A549 (cell line): ENCODE data around the gene SUN1.
"Not testable (repeated sequence)": the region's sequence is repeated elsewhere in the genome, so short reads cannot be mapped to it uniquely, and the experiment has no call there.

Experiments used
- CEBPB ChIP-seq, 2 experiments: fragments of >200 bp in 1 of 2; sonication (Bioruptor Twin) in 1 of 2; formaldehyde crosslinking in 1 of 2; IDR thresholded peaks; 2 replicates each; pipeline ENCODE4 v1.6.1; 2012 to 2016
- EP300 ChIP-seq, 2 experiments: fragments of >200 bp; sonication (Bioruptor Twin); formaldehyde crosslinking; IDR thresholded peaks; 2 replicates in 1 of 2; 3 replicates in 1 of 2; pipeline ENCODE4 v1.6.1; 2016 to 2017
- TF ChIP-seq, protein P1 (sequence below): fragments of >200 bp; sonication (Bioruptor Twin); formaldehyde crosslinking; IDR thresholded peaks from 3 replicates; pipeline ENCODE4 v1.5.1; 2016

DNA sequence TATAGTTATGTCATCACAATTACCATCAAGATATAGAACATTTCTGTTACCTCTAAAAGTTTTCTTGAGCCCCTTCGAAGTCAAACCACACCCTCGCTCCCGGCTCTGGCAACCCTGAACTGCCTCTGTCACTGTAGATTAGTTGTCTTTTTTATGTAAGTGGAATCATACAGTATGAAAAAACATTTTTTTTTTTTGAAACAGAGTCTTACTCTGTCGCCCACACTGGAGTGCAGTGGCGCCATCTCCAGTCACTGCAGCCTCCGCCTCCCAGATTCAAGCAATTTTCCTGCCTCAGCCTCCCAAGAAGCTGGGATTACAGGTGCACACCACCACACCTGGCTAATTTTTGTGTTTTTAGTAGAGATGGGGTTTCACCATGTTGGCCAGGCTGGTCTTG is 30.9 kb upstream of the SUN1 start:
- TF ChIP-seq, protein P1, sequence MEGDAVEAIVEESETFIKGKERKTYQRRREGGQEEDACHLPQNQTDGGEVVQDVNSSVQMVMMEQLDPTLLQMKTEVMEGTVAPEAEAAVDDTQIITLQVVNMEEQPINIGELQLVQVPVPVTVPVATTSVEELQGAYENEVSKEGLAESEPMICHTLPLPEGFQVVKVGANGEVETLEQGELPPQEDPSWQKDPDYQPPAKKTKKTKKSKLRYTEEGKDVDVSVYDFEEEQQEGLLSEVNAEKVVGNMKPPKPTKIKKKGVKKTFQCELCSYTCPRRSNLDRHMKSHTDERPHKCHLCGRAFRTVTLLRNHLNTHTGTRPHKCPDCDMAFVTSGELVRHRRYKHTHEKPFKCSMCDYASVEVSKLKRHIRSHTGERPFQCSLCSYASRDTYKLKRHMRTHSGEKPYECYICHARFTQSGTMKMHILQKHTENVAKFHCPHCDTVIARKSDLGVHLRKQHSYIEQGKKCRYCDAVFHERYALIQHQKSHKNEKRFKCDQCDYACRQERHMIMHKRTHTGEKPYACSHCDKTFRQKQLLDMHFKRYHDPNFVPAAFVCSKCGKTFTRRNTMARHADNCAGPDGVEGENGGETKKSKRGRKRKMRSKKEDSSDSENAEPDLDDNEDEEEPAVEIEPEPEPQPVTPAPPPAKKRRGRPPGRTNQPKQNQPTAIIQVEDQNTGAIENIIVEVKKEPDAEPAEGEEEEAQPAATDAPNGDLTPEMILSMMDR: not testable (repeated sequence)
- TF ChIP-seq CEBPB, EP300 (IDR thresholded peaks at IDR 0.05): not testable (repeated sequence)
